ENCODE measurements around the gene TXNRD1.
"Not testable (repeated sequence)": the region's sequence is repeated elsewhere in the genome, so short reads cannot be mapped to it uniquely, and the experiment has no call there.

TXNRD1 gene

GRCh38 chr12:104316936-104317335, 101.4 kb downstream of the TXNRD1 start:
- in situ Hi-C loops (cut with HindIII; ENCODE audit: low sequenced_read_pairs) = loop anchor here (25.0 kb wide), 1 partner anchor 105 kb away; the partner anchor contains the start of gene TXNRD1

DNA sequence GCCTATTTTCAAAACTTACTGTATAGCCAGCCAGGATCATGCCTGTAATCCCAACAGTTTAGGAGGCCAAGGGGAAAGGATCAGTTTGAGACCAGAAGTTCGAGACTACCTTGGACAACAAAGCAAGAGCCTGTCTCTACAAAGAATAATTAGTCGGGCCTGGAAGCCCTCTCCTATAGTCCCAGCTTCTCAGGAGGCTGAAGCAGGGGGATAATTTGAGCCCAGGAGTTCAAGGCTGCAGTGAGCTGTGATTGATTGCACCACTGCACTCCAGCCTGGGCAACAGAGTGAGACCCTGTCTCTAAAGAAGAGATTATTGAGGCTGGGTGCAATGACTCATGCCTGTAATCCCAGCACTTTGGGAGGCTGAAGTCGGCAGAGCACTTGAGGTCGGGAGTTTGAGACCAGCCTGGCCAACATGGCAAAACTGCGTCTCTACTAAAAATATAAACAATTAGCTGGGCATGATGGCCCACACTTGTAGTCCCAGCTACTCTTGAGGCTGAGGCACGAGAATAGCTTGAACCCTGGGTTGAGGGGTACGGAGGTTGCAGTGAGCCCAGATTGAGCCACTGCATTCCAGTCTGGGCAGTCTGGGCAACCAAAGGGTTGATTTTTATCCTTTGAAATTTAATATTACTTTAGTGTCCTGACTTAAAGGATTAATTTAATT, 102.1 kb downstream of the TXNRD1 start:
- in situ Hi-C loops (cut with HindIII; ENCODE audit: low sequenced_read_pairs) = loop anchor here (25.0 kb wide), 1 partner anchor 105 kb away; the partner anchor contains the start of gene TXNRD1

- in situ Hi-C loops (cut with HindIII; ENCODE audit: low sequenced_read_pairs) = loop anchor here (25.0 kb wide), 1 partner anchor 107 kb away; the partner anchor contains the start of gene TXNRD1
Observed at GRCh38 chr12:104319028-104319427, 103.4 kb downstream of the TXNRD1 start.

GRCh38 chr12:104319918-104320626, 104.5 kb downstream of the TXNRD1 start:
- in situ Hi-C loops (cut with HindIII; ENCODE audit: low sequenced_read_pairs) = loop anchor here (25.0 kb wide), 1 partner anchor 108 kb away; the partner anchor contains the start of gene TXNRD1

GRCh38 chr12:104320627-104321024, 105.0 kb downstream of the TXNRD1 start:
- in situ Hi-C loops (cut with HindIII; ENCODE audit: low sequenced_read_pairs) = loop anchor here (25.0 kb wide), 1 partner anchor 108 kb away; the partner anchor contains the start of gene TXNRD1

- in situ Hi-C loops (cut with HindIII; ENCODE audit: low sequenced_read_pairs) = loop anchor here (25.0 kb wide), 1 partner anchor 110 kb away; the partner anchor contains the start of gene TXNRD1
Observed at GRCh38 chr12:104321949-104322348, 106.4 kb downstream of the TXNRD1 start.

GRCh38 chr12:104322533-104322932, 107.0 kb downstream of the TXNRD1 start:
- in situ Hi-C loops (cut with HindIII; ENCODE audit: low sequenced_read_pairs) = loop anchor here (25.0 kb wide), 1 partner anchor 110 kb away; the partner anchor contains the start of gene TXNRD1

DNA sequence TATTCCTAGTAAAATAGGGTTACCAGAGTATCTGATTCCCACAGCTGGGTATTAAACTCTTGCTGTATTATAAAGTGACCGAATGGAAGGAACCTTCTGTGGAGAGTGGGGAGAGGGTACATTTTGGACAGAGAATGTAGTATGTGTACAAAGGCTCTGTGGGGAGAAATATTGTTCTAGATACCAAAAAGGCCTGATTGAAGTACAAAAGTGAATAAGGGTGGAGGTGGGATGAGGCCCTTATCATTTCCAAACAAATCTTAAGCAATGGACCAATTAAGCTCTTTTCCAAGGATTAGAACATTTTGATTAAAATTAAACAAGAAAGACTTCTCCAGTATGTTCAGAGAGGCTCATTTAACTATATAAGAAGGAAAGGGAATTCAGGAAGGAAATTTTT, 108.3 kb downstream of the TXNRD1 start:
- in situ Hi-C loops (cut with HindIII; ENCODE audit: low sequenced_read_pairs) = loop anchor here (25.0 kb wide), 1 partner anchor 112 kb away; the partner anchor contains the start of gene TXNRD1

- in situ Hi-C loops (cut with HindIII; ENCODE audit: low sequenced_read_pairs) = not testable (repeated sequence)
Observed at GRCh38 chr12:104328278-104328677, 112.7 kb downstream of the TXNRD1 start.

DNA sequence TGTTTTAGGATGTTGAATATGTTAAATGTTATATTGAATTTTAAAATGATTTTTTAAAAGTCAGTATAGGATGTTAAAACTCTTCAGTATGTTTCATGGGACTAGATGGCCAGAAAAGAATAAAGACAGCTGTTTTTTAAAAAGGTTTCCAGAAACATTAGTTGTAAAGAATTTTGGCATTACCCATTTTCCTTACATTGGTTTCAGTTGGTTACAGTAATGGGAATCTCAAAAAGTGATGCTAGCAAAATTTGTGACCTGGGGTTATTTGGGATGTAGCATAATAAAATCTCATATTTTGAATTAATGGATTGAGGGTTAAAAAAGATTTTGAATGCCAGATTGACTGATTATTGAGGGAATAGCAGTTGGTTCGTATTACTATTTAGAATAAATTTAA, 113.2 kb downstream of the TXNRD1 start:
- in situ Hi-C loops (cut with HindIII; ENCODE audit: low sequenced_read_pairs) = no loop called here

DNA sequence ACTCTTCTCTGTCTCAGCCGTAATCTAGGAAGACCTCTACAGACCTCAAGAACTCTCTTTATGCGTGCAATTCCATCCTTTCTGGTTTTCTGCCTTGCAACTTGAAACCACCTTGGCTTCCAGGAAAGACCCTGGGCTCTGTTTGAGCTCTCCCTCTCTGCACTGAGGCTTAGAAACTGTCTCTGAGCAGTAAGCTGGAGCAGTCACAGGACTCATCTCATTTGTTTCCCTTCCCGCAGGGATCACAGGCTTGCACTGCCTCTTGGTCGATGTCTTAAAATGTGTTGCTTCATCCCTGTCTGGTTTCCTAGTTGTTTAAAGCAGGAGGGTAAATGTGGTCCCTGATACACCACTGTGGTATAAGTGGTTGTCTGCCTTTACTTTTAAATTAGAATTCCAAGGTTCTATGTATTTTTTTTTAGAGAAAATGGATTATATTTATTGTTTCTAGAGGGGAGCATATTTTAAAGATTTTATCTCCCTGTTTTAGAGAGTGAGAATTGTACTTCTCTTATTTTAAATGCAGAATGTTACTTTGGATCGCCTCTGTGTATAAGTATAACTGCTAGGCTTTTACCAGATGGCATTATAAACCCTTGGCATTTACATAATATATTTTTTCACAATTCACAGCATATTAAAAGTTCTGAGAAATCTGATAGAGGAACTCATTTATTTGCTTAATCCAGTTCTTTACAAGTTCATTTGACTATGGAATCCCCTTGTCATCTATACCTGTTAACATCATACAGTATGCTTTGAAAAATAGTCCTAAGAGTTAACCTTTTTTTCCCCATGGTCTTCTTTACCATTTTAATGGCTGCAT, 114.3 kb downstream of the TXNRD1 start:
- in situ Hi-C loops (cut with HindIII; ENCODE audit: low sequenced_read_pairs) = no loop called here

DNA sequence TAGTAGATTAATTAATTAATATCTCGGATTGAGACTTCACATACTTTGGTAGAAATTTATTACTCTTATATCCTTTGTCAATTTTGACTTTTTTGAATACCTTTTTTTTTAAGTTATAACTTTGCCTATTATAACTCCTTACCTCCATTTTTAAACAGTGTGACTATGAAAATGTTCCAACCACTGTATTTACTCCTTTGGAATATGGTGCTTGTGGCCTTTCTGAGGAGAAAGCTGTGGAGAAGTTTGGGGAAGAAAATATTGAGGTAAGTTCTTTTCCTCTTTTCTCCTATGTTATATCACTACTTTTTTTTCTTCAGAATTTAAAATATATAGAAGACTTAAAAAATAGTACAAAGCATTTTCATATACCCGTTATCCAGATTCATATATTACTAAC, 115.8 kb downstream of the TXNRD1 start:
- in situ Hi-C loops (cut with HindIII; ENCODE audit: low sequenced_read_pairs) = no loop called here

DNA sequence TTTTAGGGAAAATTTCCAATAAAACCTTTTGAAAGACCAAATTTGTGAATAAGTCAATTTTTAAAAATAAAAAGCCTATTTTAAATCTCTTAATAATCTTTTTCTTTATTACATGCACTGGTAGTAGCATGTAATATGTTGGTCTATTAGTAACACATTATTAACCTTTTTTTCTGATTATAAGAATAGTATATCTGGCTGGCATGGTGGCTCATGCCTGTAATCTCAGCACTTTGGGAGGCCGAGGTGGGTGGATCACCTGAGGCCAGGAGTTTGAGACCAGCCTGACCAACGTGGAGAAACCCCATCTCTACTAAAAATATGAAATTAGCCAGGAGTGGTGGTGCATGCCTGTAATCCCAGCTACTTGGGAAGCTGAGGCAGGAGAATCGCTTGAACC, 116.7 kb downstream of the TXNRD1 start:
- in situ Hi-C loops (cut with HindIII; ENCODE audit: low sequenced_read_pairs) = not testable (repeated sequence)

- in situ Hi-C loops (cut with HindIII; ENCODE audit: low sequenced_read_pairs) = no loop called here
Observed at GRCh38 chr12:104333692-104334255, 118.2 kb downstream of the TXNRD1 start.

- in situ Hi-C loops (cut with HindIII; ENCODE audit: low sequenced_read_pairs) = no loop called here
Observed at GRCh38 chr12:104334581-104334980, 119.0 kb downstream of the TXNRD1 start.

DNA sequence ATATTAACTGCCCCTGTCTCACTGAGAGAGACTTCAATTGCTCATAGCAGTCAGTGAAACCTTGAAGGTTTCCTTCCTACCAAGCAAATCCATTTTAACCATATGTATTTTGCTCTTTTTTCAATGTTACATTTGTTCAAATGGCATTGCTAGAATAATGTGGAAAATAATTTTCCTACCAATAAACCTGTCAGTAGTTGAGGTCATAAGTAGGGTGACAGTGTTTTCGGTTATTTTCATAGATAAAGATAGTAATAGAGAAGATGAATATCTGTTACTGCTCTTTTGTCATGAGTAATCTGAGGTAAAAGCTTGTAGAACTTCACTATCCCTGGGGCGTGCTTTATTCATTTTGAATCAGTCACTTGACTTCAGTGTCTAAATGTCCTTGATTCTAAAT, 120.5 kb downstream of the TXNRD1 start:
- in situ Hi-C loops (cut with HindIII; ENCODE audit: low sequenced_read_pairs) = no loop called here

GRCh38 chr12:104337030-104337558, 121.5 kb downstream of the TXNRD1 start:
- in situ Hi-C loops (cut with HindIII; ENCODE audit: low sequenced_read_pairs) = no loop called here

GRCh38 chr12:104339663-104340062, 124.1 kb downstream of the TXNRD1 start:
- in situ Hi-C loops (cut with HindIII; ENCODE audit: low sequenced_read_pairs) = no loop called here

DNA sequence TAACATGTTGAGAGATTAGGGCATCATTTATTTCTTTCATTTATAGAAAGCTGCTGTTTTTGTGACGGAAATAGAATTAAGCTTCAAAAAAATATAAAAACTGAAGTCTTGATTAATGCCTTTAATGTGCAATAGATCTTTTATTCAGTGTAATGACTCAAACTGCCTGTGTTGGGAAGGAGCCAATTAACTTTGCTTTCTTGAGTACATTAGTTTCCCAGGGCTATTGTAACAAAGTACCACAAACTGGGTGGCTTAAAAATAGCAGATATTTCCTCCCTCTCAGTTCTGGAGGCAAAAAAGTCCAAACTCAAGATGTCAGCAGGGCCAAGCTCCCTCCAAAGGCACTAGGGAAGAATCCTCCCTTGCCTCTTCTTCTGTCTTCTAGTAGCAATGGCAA, 124.6 kb downstream of the TXNRD1 start:
- in situ Hi-C loops (cut with HindIII; ENCODE audit: low sequenced_read_pairs) = no loop called here

DNA sequence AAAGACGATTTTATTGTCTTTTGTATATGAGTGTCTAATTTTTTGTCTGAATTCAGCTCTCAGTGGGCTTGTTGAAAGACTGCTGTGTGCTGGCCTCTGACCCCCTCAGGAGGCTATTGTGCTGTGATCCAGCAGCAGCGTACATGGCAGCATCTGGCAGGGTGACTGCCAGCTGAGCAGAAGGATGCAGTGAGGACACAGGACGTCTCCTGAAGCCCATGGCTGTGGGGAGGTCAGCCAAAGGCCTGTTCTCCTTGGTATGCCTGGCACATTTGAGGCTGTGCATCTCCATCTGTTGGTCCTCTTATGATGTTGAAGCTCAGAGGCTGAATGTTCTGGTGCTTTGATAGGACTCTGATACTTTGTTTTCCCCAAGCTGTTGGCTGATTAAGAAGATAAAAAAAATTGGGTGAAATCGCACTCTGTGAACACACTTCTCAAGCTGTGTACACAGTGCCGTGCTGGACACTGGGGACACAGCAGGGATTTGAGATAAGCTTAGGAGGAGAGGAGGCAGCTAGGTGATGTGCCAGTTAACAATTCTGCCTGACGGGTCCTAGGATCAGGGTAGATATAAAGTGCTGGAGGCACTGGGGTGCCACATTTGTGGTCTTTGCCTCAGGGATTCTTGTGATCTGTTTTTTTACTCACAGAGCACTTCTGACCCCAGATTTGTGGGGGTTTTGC, 125.5 kb downstream of the TXNRD1 start:
- in situ Hi-C loops (cut with HindIII; ENCODE audit: low sequenced_read_pairs) = no loop called here
